HL-60 (cell line): ENCODE measurements around the gene DHX32.

Experiments used
- CTCF ChIP-seq: IDR thresholded peaks from one replicate; pipeline ENCODE4 v1.5.1; 2011; ENCODE audit warnings: low read length, control low read depth, inconsistent platforms; ENCODE audit not compliant: insufficient read depth
- POLR2AphosphoS5 ChIP-seq: IDR thresholded peaks from 2 replicates; pipeline ENCODE4 v1.6.1; 2012; ENCODE audit warnings: low read depth
- REST ChIP-seq: IDR thresholded peaks from 2 replicates; pipeline ENCODE4 v1.6.1; 2012; ENCODE audit warnings: low read depth; ENCODE audit not compliant: insufficient replicate concordance

- TF ChIP-seq CTCF: no peak
- TF ChIP-seq REST: no peak
- no peak for TF ChIP-seq POLR2AphosphoS5
These were observed 79.5 kb downstream of the DHX32 start for GRCh38 chr10:125801574-125801973.
